DMS79 treated with DMSO at 0.1 percent for 48 hours (cell line): ENCODE measurements around the gene UBFD1.
"Not testable (repeated sequence)": the region's sequence is repeated elsewhere in the genome, so short reads cannot be mapped to it uniquely, and the experiment has no call there.

Experiments
- DNase-seq: peaks from one replicate; lab custom pipeline; 2025; lab: John Stamatoyannopoulos, UW

Gene UBFD1, protein sequence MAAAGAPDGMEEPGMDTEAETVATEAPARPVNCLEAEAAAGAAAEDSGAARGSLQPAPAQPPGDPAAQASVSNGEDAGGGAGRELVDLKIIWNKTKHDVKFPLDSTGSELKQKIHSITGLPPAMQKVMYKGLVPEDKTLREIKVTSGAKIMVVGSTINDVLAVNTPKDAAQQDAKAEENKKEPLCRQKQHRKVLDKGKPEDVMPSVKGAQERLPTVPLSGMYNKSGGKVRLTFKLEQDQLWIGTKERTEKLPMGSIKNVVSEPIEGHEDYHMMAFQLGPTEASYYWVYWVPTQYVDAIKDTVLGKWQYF

DNA sequence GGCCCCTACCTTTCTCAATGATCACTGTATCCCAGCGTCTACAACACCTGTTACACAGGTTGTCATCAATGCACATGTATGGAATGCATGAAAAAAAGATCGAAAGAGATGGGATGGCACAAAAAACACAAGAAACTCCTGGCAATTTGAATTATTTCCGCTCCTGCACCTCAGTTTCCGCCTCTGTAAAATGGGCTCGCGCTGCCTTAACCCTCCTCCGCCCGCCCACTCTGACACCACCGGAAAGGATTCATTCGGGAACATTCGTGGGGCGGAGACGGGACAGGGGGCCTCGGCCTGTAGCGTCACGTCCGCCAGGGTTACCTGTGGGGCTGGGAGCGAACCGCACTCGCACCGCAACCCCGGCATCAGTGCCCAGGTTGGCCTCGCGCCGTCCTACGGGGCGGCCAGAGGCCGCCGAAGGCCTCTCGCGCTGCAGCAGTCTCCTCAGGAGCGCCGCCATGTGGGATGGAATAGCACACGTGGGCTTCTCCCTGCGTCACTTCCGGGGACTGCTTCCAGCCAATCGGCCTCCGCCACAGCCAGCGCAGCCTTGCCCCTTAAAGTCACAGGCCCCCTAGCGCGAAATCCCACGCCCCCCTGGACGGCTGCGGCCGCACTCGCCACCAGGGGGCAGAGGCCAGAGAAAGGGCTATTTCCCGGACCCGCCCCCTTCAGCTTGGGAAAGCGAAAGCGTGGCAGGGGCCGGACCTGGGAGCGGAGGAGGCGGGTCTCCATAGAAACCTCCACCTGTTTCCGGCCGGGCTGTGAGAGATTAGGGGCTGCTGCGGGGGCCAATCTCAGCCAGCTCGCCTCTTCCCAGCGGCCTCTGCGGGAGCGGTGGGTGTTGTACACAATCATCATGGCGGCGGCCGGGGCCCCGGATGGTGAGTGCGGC is at the start of gene UBFD1, which contains the start of gene EARS2:
Gene UBFD1 (plus strand): TSS at position 847 of the 898 bp plus-strand sequence. CDS start 16 bp downstream, at position 863.
Gene EARS2 (minus strand): TSS at position 470 of the 898 bp plus-strand sequence. CDS start 7 bp downstream, at position 463.
- DNase-seq = peak; percentile 92

DNA sequence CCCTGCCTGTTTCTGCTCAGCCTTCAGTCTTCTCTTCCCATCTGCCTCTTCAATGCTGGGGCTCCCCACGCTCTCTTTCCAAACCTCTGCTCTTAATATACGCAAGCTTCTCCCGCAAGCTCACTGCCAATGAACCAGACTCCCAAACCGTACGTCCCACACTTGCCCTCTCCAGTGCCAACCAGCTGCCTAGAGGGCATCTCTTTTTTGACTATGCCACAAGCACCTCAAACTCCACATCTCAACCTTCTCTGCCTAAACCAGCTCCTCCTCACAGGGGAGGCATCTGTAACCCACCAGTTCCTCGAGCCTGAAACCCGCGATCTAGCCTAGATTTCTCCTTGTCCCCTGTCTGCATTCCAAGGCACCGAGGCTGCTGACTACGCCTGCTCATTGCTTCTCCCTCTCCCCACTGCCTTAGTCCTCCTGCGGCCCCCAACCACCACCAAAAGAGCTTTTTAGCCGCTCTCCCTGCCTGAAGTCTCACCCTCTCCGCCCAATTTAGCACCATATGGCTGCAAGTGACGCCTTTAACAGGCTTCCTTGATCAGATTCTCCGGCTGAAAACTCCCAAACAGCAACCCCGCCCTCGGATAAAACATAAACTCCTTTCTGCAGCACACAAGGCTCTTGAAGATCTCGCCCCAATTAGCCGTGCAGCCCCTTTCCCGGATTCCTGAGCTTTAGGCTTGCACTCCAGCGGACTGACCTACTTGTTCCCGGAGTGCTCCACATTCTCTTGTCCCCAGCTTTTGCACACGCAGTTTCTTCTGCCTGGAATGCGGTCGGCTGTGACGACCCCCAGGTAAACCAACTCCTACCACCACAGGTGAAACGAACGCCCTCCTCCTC is 48.7 kb upstream of the UBFD1 start:
- DNase-seq = peak; percentile 18

DNA sequence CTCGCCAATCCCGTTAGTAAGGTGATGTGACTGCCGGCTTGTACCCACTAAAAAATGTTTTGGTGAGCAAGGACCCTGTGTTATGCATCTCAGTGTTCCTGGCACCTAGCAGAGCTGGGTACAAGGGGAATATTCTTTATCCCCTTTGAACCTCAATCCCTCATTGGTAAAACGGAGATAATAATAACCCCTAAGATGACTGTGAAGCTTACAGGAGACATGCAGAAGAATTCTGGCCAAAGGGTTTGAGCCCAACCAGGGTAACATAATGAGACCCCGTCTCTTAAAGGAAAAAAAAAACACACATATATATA is 48.1 kb upstream of the UBFD1 start:
- DNase-seq = peak; percentile 18

DNA sequence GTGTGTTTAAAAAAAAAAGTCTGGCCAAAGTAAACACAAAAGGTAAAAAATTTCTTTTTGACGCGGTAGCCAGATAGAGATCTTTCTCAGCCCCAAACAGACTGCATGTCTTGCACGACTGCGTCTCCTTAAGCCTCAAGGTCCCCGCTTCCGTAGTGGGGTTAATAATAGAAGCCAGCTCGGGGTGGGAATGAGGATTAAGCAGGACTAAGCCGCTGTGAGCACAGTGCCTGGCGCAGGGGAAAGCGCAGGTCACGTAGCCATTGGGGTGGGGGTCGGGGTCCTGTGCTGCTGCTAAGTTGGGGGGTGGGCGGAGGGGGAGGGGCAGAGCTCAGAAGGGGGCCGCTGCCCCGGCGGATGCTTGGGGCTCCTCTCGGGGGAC is 47.8 kb upstream of the UBFD1 start:
- no peak for DNase-seq

DNA sequence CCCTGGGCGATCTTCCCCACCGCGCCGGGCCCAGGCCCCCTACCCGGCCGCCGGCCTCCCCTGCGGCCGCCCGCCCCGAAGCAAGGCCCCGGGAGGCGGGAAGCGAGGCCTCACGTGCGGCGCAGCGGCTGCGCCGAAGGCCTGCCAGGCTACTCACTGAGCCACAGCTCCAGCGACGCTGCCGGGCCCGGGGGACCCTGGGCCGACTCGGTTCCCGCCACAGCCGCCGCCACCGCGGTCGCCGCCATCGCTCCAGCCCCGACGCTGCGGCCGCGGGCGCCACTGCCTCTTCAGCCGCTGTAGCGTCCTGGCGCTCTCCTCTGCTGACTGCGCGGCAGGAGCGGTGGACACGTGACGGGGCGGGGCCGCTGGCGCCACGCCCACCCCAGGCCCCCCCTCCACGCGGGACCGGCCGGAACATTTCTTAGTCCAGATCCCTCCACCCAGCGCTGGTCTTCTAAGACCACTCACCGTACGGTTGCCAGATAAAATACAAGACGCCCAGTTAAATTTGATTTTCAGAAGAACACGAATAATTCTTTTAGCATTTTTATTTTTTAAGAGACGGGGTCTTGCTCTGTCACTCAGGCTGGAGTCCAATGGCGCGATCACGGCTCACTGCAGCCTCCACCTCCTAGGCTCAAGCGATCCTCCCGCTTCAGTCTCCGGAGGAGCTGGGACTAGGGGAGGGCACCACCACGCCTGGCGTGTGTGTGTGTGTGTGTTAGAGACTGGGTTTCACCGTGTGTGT is 47.2 kb upstream of the UBFD1 start, which contains the start of gene GGA2:
Gene GGA2 (minus strand): TSS at position 331 of the 751 bp plus-strand sequence. CDS start 83 bp downstream, at position 248.
- DNase-seq = peak; percentile 74

DNA sequence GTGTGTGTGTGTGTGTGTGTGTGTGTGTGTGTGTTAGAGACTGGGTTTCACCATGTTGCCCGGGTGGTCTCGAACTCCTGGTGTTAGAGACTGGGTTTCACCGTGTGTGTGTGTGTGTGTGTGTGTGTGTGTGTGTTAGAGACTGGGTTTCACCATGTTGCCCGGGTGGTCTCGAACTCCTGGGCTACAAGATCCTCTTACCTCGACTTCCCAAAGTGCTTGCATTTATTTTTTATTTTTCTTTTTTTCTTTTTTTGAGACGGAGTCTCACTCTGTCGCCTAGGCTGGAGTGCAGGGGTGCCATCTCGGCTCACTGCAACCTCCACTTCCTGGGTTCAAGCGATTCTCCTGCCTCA is 46.6 kb upstream of the UBFD1 start:
- DNase-seq = not testable (repeated sequence)

DNA sequence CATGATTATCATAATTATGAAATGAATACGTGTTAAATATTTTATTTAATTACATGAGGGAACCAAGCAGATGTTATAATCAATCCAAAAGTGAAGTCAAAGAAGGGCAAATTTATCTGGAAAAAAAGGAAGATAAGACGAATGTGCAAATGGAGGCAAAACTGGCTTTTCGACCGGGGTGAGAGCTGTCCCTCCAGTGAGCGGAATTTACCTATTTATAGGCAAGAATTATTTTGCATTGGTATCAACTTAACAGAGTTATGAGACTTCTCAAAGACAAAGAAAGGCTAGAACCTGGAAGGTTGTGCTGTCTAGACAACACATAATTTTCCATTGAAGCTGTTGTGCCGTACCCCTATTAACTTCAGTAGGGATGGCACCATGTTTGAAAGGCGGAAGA is 45.8 kb upstream of the UBFD1 start:
- DNase-seq = no peak

DNA sequence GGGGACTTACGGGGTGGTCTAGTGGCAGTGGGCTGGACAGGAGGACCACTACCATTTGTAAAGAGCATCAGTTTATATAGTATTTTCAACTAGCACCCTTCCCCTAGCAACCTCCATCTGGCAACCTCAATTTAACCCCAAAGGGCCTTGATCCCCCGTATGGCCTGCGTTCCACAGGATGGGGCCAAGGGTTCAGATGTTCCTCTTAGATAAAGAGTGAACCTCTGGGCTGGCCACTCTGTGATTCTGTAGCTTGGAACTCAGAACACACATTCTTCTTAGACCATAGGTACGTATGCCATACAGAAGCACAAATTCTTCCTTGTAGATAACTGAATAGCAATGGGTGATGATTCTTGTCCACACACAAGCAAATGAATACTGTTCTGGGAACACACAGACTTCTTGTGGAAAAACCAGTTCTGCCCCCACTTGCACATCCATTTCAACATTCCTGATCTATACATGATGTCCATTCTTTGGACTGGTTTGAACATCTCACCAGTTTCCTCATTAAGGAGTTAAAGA is 45.3 kb upstream of the UBFD1 start:
- DNase-seq = no peak

DNA sequence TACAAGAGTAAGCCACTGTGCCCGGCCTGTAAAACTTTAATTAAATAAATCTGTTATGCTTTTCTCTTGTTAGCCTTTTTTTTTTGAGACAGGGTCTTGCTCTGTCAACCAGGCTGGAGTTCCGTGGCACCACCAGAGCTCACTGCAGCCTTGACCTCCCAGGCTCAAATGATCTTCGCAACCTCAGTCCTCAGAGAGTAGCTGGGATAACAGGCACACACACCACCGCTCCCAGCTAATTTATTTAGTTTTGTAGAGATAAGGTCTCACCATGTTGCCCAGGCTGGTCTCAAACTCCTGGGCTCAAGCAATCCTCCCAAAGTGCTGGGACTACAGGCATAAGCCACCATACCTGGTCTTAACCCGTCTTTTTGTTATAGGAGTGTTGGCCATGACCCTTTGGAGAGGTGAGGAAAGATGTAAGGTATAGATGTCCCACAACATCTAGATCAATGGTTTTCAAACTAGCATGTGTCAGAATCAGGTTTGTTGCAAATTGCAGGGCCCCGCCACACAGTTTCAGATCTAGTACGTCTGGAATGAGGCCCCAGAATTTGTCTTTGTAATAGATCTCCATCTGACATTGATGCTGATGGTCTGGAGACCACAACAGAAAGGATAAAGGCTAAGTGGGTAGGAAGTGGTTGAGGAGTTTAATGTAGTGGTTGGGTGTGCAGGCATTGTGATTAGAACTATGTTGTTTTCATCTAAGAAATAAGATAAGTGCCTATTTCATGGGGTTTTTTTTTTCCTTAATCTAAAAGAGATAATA is 43.0 kb upstream of the UBFD1 start:
- no peak for DNase-seq

DNA sequence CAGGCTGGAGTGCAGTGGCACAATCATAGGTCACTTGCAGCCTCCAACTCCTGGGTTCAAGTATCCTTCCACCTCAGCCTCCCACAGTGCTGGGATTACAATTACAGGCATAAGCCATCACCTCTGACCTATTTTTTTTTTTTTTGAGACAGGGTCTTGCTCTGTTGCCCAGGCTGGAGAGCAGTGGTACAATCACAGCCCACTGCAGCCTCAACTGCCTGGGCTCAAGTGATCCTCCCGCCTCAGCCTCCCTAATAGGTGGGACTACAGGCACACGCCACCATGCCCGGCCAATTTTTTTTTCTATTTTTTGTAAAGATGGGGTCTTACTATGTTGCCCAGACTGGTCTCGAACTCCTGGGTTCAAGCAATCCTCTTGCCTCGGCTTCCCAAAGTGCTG is 41.6 kb upstream of the UBFD1 start:
- no peak for DNase-seq

DNA sequence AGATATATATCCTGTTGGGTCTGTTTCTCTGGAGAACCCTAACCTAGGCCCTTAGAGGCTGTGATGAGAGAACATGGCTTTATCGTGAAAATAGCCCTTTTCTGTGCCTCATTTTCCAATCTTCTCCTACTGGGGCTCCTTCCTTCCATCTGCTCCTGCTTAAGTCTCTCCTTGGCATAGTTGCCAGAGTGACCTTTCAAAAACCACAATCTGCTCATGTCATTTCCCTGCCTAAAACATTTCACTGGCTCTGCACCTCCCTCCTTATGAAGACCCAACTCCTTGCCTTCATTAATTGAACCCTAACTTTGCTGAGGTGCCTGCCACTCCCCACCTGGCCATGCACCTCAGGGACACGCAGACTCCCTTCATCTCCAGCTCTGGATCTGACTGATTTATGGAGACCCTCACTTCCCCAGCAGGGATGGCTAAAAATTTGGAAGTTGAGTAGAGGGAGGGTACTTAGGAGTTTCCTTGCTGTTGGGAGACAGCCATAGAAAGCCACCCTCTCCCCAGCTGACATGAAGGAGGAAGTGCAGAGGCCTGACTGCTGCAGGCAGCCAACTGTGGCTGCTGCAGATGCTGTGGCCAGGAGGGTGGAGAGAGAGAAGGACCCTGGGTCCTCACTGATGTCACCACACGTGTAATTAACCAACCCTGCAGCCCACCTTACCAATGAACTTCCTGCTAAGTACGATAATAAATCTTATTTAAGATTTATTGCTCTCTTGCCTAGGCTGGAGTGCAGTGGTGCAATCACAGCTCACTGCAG is 41.0 kb upstream of the UBFD1 start:
- no peak for DNase-seq

DNA sequence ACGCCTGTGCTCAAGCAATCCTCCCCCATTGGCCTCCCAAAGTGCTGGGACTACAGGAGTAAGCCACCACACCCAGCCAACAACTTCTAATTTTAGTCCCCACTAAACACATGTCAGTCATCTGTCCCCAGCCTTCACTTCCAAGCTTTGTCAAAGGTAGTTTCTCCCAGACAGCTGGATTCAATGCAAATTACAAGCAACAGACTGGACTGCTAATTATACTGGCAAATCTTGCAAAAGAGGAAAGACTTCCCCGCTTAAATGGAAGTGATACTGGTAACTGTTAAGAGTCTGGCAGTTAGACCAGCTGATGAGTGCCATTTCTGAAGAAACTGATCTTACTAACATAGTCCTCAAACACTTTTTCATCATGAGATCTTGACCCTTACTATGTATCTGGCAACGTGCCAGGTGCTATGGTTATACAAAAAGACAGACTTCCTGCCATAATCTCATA is 39.1 kb upstream of the UBFD1 start:
- DNase-seq = no peak

DNA sequence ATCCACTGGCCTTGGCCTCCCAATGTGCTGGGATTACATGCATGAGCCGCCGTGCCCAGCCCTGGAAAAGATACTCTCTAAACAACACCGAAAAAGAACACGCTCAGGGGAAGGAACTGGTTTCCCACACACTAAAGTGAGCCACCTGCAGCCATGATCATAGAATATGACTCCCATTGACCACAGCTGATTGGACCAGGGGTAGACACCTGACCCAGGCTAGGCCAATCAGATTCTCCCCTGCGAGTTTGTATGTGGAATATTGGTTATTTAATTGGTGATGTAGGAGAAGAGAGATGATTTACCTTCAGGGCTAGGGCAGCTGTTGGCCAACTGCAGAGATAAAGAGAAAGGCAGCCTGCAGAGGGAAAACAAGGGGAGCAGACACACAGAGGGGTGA is 38.2 kb upstream of the UBFD1 start:
- DNase-seq = no peak

DNA sequence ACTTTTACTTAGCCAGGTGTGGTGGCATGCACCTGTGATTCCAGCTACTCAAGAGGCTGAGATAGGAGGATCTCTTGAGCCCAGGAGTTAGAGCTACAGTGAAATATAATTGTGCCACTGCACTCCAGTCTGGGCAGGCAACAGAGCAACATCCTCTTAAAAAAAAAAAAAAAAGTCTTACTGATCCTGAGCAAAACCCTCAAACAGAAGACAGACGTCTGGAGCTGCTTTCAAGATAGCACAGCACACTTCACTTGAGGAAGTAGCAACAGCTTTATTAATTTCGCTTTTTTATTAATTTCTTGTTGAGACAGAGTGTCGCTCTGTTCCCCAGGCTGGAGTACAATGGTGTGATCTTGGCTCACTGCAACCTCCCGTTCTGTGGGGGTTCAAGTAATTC is 37.0 kb upstream of the UBFD1 start:
- DNase-seq = no peak

DNA sequence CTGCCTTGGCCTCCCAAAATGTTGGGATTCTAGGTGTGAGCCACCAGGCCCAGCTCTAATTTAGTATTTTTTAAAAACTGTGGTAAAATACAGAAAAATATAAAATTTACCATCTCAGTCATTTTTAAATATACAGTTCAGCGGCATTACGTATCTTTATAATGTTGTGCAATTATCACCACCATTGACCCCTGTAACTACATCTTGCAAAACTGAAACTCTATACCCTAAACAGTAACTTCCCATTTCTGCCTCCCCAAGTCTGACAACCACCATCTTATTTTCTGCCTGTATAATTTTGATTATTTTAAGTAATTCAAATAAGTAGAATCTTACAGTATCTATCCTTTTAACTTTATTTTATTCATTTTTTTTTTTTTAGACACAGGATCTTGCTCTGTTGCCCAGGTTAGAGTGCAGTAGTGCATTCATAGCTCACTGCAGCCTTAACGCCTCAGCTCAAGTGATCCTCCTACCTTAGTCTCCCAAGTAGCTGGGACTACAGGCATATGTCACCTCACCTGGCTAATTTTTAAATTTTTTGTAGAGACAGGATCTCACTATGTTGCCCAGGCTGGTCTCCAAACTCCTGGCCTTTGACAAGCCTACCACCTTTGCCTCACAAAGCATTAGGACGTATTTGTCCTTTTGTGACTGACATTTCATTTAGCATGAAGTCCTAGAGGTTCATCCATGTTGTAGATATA is 36.3 kb upstream of the UBFD1 start:
- DNase-seq = no peak

DNA sequence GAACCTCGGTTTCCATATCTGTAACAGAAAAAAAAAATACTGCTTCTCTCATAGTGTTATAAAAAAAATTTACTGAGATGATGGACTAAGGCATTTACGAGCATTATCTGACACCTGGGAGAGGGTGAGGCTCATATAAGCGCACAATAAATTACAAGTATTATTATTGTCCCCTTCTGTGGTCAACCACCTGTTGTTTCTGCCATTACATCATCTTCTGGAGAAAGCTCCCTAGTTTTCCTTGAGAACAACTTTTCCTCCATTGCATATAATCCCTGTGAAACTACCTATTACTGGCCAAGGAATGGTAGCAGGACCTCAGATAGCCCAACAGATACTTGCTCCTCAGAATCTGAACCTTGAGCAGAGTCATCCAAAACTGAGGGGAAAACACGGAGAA is 35.6 kb upstream of the UBFD1 start:
- DNase-seq = no peak

DNA sequence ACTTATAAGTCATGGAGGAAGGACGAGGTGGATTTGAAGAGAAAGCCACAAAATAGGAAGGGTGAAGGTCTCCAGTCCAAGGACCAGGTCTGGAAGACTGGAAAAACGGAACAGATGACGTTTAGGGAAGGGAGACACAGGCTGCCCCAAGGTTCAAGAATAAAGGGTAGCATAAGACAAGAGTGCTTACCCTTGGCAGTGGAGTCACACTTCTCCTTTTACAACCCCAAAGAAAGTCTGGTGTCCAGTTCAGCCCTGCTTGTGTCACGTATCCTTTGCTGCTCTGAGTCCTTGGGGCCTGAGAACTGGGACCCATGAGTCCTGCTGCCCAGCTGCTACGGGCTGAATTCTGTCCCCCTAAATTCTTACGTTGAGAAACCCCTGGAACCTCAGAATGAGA is 34.2 kb upstream of the UBFD1 start:
- no peak for DNase-seq

DNA sequence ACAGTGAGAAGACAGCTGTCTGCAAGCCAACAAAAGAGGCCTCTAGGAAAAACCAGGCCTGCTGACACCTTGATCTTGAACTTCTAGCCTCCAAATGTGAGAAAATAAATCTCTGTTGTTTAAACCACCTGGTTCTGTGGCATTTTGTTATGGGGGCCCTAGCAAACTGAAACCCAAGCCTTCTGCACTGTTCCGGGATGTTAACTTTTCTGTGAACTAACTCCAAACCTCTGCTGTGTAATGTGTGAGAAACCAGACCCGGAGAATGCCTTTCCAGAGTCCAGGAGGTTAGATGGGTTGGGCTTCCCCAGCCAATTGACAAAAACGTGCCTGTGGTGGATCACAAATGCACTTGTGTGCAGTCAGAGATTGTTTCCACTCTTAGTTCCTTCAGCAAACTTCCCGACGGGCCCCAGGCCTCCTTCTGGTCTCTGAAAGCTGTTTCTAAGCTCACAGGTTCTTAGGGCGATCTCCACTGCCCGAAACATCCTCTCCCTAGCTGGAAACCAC is 33.6 kb upstream of the UBFD1 start:
- no peak for DNase-seq

DNA sequence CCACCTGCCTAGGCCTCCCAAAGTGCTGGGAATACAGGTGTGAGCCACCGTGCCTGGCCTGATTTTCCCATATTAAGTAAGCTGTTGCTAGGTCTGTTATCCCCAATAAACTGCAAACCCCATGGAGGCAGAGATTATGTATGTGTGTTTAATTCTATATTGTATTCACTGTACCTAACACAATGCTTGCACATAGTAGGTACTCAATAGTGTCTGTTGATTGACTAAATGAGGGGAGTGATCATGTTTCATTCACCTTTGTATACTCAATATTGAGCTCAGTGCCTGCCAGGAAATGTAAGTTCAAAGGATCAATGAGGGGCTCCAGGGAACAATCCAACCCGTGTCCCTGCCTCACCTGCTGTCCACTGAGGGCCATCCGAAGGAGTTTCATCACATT is 32.6 kb upstream of the UBFD1 start:
- no peak for DNase-seq
